SK-N-SH (cell line): ENCODE measurements around the gene GLT6D1.

ENCODE experiments used
- FOSL2 ChIP-seq: IDR thresholded peaks from 2 replicates; pipeline ENCODE4 v1.4.0; 2012; ENCODE audit warnings: low read depth, mild to moderate bottlenecking, moderate library complexity, borderline replicate concordance
- FOXM1 ChIP-seq: IDR thresholded peaks from 2 replicates; pipeline ENCODE4 v1.4.0; 2012; ENCODE audit warnings: low read depth, mild to moderate bottlenecking
- GABPA ChIP-seq: IDR thresholded peaks from 2 replicates; pipeline ENCODE4 v1.4.0; 2012; ENCODE audit warnings: low read depth, mild to moderate bottlenecking
- GATA2 ChIP-seq: sonication (generic); formaldehyde crosslinking; IDR thresholded peaks from 2 replicates; pipeline ENCODE4 v1.5.0; 2020; ENCODE audit warnings: mild to moderate bottlenecking, missing genetic modification reagents
- MEF2A ChIP-seq: IDR thresholded peaks from 2 replicates; pipeline ENCODE4 v1.4.0; 2012; ENCODE audit warnings: low read depth, borderline replicate concordance
- MXI1 ChIP-seq: IDR thresholded peaks from 2 replicates; pipeline ENCODE4 v1.6.1; 2012; ENCODE audit warnings: mild to moderate bottlenecking, low read depth, low read length, improper control_type of control experiment
- NRF1 ChIP-seq: IDR thresholded peaks from 2 replicates; pipeline ENCODE4 v1.6.1; 2012; ENCODE audit warnings: low read depth, mild to moderate bottlenecking, low read length
- POLR2AphosphoS5 ChIP-seq: IDR thresholded peaks from 2 replicates; pipeline ENCODE4 v1.6.1; 2012; ENCODE audit warnings: low read depth, low read length
- TAF1 ChIP-seq: IDR thresholded peaks from 2 replicates; pipeline ENCODE4 v1.6.1; 2012; ENCODE audit warnings: low read depth, mild to moderate bottlenecking, low read length, moderate library complexity, borderline replicate concordance
- TEAD4 ChIP-seq: IDR thresholded peaks from 2 replicates; pipeline ENCODE4 v1.4.0; 2012; ENCODE audit warnings: mild to moderate bottlenecking, borderline replicate concordance; ENCODE audit not compliant: insufficient read depth
- YY1 ChIP-seq: IDR thresholded peaks from 2 replicates; pipeline ENCODE4 v1.4.0; 2012; ENCODE audit warnings: low read depth, mild to moderate bottlenecking
- TF ChIP-seq, protein P1 (sequence below): IDR thresholded peaks from 2 replicates; pipeline ENCODE4 v1.6.1; 2012; ENCODE audit warnings: mild to moderate bottlenecking, low read depth, low read length, moderate library complexity
- TF ChIP-seq, protein P2 (sequence below): fragments of 200-600 bp; sonication (generic); IDR thresholded peaks from 2 replicates; pipeline ENCODE4 v1.6.1; 2017; ENCODE audit warnings: antibody characterized with exemption, mild to moderate bottlenecking, moderate library complexity
- TF ChIP-seq, protein P3 (sequence below): IDR thresholded peaks from 2 replicates; pipeline ENCODE4 v1.4.0; 2012; ENCODE audit warnings: low read depth

DNA sequence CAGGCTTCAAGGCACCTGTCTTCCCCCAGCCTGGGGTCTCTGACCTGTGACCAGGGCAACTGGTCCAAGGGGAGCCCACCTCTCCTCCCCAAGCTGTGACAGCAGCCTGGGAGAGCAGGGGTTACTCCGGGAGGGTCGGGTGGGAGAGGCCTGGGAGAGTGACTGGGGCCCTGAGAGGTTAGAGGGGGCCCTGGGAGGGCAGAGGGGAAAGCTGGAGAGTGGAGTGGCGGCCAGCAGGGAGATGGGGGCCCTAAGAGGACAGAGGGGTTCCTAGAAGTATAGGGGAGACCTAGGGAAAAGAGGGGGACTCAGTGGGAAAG lies 24.1 kb upstream of the GLT6D1 start:
- no peak for TF ChIP-seq POLR2AphosphoS5
- no peak for TF ChIP-seq MEF2A
- TF ChIP-seq, protein P1, sequence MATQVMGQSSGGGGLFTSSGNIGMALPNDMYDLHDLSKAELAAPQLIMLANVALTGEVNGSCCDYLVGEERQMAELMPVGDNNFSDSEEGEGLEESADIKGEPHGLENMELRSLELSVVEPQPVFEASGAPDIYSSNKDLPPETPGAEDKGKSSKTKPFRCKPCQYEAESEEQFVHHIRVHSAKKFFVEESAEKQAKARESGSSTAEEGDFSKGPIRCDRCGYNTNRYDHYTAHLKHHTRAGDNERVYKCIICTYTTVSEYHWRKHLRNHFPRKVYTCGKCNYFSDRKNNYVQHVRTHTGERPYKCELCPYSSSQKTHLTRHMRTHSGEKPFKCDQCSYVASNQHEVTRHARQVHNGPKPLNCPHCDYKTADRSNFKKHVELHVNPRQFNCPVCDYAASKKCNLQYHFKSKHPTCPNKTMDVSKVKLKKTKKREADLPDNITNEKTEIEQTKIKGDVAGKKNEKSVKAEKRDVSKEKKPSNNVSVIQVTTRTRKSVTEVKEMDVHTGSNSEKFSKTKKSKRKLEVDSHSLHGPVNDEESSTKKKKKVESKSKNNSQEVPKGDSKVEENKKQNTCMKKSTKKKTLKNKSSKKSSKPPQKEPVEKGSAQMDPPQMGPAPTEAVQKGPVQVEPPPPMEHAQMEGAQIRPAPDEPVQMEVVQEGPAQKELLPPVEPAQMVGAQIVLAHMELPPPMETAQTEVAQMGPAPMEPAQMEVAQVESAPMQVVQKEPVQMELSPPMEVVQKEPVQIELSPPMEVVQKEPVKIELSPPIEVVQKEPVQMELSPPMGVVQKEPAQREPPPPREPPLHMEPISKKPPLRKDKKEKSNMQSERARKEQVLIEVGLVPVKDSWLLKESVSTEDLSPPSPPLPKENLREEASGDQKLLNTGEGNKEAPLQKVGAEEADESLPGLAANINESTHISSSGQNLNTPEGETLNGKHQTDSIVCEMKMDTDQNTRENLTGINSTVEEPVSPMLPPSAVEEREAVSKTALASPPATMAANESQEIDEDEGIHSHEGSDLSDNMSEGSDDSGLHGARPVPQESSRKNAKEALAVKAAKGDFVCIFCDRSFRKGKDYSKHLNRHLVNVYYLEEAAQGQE, result no peak
- TF ChIP-seq, protein P2, sequence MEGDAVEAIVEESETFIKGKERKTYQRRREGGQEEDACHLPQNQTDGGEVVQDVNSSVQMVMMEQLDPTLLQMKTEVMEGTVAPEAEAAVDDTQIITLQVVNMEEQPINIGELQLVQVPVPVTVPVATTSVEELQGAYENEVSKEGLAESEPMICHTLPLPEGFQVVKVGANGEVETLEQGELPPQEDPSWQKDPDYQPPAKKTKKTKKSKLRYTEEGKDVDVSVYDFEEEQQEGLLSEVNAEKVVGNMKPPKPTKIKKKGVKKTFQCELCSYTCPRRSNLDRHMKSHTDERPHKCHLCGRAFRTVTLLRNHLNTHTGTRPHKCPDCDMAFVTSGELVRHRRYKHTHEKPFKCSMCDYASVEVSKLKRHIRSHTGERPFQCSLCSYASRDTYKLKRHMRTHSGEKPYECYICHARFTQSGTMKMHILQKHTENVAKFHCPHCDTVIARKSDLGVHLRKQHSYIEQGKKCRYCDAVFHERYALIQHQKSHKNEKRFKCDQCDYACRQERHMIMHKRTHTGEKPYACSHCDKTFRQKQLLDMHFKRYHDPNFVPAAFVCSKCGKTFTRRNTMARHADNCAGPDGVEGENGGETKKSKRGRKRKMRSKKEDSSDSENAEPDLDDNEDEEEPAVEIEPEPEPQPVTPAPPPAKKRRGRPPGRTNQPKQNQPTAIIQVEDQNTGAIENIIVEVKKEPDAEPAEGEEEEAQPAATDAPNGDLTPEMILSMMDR, result no peak
- no peak for TF ChIP-seq TEAD4
- TF ChIP-seq TAF1, result no peak
- no peak for TF ChIP-seq FOSL2
- TF ChIP-seq YY1, result no peak
- no peak for TF ChIP-seq GABPA
- no peak for TF ChIP-seq NRF1
- TF ChIP-seq GATA2, result no peak
- no peak for TF ChIP-seq MXI1
- TF ChIP-seq, protein P3, sequence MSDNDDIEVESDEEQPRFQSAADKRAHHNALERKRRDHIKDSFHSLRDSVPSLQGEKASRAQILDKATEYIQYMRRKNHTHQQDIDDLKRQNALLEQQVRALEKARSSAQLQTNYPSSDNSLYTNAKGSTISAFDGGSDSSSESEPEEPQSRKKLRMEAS, result no peak
- no peak for TF ChIP-seq FOXM1
